GM12874 (cell line): ENCODE data around the gene DYNLT2.

Source experiments
- TF ChIP-seq, protein P1 (sequence below): IDR thresholded peaks from 2 replicates; pipeline ENCODE4 v1.5.1; 2011; ENCODE audit warnings: low read depth, mild to moderate bottlenecking, control low read depth, low read length, moderate library complexity; ENCODE audit not compliant: insufficient read depth

DYNLT2 gene

DNA sequence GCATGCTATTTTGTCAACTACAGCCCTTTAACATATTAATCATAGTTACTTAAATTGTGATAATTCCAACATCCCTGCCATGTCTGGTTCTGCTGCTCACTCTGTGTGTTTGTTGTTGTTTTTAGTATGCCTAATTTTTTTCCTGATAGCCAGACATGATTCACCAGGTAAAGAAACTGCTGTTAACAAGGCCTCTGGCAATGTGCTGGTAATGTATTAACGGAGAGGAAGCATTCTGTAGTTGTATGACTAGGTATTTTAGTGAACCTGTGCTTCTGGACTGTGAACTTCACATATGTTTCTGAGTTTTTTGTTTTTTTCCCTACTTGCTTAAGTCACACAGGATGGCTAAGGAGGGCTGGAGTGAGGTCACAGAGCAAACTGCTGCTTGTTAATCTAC is 4.8 kb downstream of the DYNLT2 start:
- TF ChIP-seq, protein P1, sequence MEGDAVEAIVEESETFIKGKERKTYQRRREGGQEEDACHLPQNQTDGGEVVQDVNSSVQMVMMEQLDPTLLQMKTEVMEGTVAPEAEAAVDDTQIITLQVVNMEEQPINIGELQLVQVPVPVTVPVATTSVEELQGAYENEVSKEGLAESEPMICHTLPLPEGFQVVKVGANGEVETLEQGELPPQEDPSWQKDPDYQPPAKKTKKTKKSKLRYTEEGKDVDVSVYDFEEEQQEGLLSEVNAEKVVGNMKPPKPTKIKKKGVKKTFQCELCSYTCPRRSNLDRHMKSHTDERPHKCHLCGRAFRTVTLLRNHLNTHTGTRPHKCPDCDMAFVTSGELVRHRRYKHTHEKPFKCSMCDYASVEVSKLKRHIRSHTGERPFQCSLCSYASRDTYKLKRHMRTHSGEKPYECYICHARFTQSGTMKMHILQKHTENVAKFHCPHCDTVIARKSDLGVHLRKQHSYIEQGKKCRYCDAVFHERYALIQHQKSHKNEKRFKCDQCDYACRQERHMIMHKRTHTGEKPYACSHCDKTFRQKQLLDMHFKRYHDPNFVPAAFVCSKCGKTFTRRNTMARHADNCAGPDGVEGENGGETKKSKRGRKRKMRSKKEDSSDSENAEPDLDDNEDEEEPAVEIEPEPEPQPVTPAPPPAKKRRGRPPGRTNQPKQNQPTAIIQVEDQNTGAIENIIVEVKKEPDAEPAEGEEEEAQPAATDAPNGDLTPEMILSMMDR, result no peak

DNA sequence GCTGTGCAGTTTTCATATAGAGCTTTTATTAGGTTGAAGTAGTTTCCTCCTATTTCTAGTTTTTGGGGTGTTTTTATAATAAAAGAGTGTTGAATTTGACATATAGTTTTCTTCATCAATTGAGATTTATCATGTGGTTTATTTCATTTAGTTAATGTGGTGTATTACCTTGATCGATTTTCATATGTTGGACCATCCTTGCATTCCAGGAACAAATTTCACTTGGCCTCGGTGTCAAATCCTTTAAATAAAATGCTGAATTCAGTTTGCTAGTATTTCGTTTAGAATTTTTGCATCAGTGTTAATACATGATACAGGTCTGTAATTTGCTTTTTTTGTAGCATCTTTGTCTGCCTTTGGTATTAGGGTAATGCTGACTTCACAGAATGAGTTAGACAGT is 6.0 kb downstream of the DYNLT2 start:
- TF ChIP-seq, protein P1, result no peak

DNA sequence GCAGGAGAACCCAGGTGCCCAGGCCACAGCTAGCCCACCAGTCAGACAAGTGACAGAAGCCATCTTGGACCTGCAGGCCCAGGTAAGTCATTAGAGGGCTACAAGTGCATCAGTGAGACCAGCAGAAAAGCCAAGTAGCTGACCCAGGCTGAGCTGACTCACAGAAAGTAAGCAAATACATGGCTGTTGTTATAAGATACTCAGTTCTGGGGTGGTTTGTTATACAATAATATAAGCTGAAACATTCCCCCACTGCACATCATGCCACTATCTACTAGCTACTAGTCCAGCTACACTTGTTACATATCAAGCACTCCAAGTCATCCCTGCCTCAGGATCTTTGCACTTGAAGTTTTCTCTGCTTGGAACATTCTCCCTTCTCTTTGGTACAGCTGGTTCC is 10.0 kb downstream of the DYNLT2 start:
- TF ChIP-seq, protein P1, result no peak

DNA sequence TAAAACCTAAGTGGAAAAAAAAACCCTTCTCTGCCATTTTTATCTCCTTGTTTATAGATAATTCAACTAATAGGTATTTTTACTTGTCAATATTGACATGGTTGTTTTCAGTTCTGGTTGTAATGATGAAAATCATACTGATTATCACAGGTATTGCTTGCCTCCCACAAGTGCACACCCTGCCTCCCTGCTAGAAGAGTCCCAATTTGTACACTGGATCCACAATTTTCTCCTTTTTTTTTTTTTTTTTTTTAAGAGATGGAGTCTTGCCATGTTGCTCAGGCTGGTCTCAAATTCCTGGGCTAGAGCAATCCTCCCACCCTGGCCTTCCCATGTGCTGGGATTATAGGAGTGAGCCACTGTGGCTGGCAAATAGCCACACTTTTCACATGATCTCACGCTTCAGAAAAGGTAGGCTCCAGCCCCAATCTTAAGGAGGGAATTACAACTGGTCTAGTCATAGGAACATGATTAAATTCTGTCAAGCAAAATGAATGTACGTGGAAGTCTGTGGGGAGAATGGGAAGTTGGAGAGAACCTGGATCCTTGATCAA is 12.3 kb downstream of the DYNLT2 start:
- TF ChIP-seq, protein P1, result no peak

DNA sequence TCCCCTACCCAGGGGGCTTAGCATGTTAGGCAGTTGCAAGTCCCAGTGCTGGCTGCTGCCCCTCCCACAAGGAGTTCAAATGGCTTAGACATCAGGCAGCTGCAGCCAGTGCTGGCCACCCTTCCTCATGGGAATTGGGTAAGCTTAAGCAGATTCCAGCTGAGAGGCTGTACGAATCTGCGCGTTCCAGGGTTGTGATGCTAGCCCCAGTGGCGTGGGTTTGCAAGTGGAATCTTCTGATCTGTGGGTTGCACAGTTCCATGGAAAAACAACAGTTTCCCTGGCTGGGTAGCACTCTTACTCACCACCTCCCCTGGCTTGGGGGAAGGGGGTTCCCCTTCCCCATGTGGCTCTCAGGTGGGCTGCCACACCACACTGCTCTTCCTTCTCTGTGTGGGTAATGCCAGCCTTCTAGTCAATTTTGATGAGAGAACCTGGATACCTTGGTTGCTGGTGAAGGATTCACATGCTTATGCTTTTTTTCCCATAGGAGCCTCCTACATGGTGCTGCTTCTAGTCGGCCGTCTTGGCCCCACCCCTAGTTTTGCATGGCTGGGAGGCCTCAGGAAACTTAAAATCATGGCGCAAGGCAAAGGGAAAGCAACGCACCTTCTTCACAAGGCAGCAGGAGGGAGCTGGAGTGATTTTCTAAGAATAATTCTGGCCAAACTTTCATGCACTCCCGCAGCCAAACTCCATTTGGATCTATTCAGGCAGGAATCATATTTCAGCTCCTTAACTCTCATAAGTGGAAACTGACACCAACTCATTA is 13.0 kb downstream of the DYNLT2 start:
- TF ChIP-seq, protein P1, result no peak

DNA sequence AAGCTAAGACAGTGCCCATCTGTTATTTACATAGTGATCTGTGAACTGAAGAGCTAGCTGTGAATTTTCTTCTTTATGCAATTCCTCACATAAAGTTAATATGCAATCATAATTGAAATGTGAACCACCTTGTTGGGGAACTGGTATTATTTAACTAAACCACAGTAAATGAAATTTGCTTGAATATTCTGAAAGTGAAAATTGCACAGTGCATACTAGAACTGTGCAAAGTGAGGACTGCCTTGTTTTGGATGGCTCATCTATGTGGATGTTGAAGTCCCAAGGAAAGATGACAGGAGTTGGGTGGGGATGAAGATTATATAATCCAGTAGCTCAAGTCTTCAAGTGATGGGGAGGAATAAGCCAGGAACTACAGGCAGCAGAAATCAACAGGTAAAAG is 21.4 kb downstream of the DYNLT2 start:
- TF ChIP-seq, protein P1, result no peak

DNA sequence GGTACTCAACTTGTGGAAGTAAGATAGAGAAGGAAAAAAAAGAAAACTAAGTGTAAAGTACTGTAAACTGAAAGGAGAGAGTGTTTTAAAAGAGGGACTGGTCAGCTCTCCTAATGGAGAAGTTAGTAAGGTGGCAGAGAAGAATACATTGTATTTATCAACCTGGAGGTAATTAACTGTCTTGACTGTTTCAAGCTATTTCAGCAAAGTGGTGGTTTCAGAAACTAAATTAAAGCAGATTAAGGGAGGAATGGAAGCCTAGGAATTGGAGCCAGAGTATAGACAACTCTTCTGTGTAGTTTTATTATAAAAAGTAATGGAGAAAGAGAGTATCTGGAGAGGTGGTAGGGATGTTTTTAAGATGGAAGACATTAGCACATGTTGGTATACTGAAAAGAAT is 24.4 kb downstream of the DYNLT2 start:
- TF ChIP-seq, protein P1, result no peak
